ENCODE data around the gene SHE.

The SHE gene

GRCh38 chr1:154478013-154478412 lies 24.2 kb downstream of the SHE start:
- DNase-seq, result no peak

GRCh38 chr1:154476791-154477190 lies 25.4 kb downstream of the SHE start:
- no peak for DNase-seq

DNA sequence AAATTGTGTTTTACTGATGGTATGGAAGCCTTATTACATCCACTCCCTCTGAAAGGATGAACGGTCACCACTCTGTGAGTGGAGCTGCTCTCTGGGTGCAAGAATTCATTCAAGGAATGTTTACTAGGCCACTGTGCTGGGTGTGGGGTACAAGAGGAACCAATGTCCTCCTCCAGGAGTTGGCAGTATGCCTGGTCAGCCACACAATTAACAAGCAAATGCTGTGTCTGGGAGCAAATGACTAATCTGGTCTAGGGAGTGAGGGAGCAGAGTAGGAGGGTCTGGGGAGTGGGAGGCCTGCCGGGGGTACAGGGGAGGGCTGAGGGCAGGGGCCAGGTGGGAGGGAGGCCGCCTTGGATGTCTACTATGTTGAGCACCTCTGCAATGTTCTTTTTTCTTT lies 27.4 kb downstream of the SHE start:
- peak; percentile 56 for DNase-seq

- DNase-seq, result no peak
Observed at GRCh38 chr1:154471304-154471703, 30.9 kb downstream of the SHE start.

GRCh38 chr1:154469844-154470560 lies 32.2 kb downstream of the SHE start:
- no peak for DNase-seq

GRCh38 chr1:154468535-154469250 lies 33.5 kb downstream of the SHE start:
- no peak for DNase-seq

- no peak for DNase-seq
Observed at GRCh38 chr1:154467434-154468102, 34.6 kb downstream of the SHE start.

DNA sequence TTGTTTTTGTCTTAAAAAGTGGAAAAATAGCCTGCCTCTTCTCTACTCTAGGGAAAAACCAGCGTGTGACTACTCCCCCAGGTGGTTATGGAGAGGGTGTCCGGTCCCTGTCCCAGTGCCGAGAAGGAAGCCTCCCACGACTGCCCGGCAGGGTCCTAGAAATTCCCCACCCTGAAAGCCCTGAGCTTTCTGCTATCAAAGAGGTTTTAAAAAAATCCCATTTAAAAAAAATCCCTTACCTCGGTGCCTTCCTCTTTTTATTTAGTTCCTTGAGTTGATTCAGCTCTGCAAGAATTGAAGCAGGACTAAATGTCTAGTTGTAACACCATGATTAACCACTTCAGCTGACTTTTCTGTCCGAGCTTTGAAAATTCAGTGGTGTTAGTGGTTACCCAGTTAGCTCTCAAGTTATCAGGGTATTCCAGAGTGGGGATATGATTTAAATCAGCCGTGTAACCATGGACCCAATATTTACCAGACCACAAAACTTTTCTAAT lies 35.2 kb downstream of the SHE start:
- DNase-seq, result no peak

DNA sequence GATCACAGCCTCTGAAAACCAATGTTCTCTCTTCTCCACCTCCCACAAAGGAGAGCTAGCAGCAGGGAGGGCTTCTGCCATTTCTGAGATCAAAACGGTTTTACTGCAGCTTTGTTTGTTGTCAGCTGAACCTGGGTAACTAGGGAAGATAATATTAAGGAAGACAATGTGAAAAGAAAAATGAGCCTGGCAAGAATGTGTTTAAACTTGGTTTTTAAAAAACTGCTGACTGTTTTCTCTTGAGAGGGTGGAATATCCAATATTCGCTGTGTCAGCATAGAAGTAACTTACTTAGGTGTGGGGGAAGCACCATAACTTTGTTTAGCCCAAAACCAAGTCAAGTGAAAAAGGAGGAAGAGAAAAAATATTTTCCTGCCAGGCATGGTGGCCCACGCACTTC lies 36.0 kb downstream of the SHE start:
- no peak for DNase-seq

DNA sequence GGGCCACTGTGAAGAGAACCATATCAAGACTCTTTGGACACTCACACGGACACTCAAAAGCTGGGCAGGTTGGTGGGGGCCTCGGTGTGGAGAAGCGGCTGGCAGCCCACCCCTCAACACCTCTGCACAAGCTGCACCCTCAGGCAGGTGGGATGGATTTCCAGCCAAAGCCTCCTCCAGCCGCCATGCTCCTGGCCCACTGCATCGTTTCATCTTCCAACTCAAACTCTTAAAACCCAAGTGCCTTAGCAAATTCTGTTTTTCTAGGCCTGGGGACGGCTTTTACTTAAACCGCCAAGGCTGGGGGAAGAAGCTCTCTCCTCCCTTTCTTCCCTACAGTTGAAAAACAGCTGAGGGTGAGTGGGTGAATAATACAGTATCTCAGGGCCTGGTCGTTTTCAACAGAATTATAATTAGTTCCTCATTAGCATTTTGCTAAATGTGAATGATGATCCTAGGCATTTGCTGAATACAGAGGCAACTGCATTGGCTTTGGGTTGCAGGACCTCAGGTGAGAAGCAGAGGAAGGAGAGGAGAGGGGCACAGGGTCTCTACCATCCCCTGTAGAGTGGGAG lies 36.5 kb downstream of the SHE start:
- no peak for DNase-seq

DNA sequence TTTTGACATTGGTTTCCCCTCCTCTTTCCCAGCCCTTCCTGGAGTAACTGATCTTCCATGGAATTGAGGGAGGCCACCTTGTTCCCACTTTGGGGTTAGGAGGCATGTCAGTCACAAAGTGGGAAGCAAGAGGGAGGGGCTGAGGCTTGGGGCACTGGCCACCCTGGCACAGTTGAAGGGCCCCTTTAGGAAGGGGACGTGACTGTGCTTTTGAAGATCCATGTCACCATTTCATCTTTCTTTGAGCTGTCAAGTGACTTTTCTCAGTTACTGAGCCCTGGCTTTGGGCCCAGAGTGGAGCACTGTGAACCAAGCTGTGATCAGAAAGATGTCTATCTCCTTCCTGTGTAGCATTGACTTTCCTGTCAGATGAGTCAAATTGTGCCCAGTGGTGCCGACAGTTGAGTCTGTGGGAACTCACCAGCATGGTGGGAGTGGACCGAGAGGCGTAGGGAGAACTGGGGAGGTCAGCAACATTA lies 38.7 kb downstream of the SHE start:
- no peak for DNase-seq

- DNase-seq, result no peak
Observed at GRCh38 chr1:154460695-154461260, 41.4 kb downstream of the SHE start.

DNA sequence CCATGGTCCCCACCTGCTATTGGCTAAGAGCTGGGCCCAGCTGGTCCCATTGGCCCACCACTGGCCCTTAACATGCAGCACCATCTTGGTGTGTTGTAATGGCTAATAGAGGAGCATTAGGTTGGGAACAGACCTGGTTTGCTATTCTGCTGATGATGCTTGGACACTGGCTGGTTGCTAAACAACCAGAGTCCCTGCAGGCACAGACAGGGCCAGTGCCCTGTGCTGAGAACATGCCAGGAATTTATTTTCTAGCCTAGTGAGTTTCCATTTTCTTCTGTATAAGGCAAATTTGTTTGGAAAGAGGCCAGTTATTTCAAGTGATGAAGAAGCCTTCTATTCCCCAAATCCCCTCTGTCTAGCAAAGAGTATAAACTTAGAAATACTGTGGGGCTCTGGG lies 43.1 kb downstream of the SHE start:
- no peak for DNase-seq

DNA sequence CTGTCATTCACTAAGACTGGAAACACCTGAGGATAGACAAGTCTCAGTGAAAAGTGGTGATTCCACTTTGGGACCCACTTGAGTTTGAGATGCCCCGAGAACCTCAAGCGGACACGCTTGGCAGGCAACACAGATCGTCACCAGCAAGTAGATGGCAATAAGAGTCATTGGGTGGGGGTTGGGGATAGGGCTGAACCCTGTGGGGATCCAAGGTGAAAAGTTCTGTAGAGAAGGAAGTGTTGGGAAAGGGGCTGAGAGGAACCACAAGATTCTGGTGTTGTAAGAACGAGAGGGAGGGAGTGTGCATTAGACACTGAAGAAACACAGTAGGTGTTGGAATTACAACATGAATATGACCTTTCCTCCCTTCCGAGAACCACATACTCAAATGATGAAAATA lies 45.6 kb downstream of the SHE start:
- DNase-seq, result no peak

- no peak for DNase-seq
Observed at GRCh38 chr1:154454386-154455120, 47.7 kb downstream of the SHE start.

DNA sequence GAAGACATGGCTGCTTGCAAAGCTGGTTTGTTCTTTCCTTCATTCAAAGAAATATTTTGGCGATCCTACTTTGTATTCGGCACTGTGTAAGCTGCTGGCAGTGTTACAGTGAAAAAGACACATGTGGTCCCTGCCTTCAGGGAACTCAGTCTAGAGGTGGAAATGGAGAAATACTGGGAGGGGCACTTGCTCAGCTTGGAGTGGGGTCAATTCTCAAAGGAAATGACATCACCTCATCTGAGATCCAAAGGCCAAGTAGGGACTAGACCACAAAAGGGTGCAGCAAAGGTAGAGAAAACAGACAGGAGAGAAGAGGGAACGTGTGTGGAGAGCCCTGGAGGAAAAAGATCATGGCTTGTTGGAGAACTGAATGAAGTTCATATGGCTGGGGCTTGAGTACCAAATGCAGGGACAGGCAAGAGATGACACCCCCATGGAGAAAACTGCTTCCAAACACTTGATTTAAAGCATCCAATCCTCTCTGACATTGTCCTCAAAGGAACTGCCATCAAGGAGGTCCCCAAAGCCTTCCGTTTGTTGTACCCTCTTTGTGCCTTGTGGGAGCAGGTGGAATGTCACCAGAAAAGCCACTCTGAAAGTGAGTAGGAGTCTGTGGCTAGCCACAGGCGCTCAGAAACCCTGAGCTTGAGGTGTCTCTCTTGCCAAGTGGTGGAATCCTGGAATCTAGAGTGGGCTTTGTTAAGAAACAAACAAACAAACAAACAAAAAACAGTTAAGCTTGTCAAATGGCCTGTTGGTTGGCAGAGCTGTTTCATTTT lies 48.4 kb downstream of the SHE start:
- no peak for DNase-seq

DNA sequence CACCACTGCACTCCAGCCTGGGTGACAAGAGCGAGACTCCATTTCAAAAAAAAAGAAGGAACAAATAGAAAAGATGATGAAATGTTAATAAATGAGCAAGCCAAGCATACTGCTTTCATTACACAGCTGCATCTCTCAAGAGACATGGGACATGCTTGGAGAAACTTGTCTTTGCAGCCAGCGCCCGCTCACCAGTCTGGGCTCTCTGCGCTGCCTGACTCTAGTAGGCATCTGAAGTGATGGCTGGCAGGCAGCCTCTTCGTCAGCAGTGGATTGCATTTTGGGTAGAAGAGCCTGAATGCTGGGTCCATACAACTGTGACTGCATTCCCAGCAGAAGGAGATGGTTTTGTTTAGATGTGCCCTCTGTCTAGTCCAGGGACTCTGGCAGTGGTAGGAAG lies 49.1 kb downstream of the SHE start:
- DNase-seq, result no peak

- DNase-seq, result no peak
Observed at GRCh38 chr1:154448331-154448811, 53.8 kb downstream of the SHE start.

DNA sequence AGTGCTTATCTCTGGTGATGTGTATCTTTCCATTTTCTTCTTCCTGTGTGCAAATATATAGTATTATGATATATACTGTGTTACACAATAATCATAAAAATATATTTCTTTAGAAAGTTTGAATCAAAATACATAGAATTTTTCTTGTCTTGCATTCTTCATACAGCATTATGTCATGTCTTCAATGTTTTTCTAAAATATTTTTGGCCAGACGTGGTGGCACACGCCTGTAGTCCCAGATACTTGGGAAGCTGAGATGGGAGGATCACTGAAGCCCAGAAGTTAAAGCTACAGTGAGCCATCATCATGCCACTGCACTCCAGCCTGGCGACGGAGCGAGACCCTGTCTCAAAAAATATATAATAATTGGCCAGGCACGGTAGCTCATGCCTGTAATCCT lies 55.4 kb downstream of the SHE start:
- DNase-seq, result no peak

- peak; percentile 29 for DNase-seq
Observed at GRCh38 chr1:154446292-154446691, 55.9 kb downstream of the SHE start.

GRCh38 chr1:154445040-154445472 lies 57.2 kb downstream of the SHE start:
- peak; percentile 49 for DNase-seq
